Prostate gland (tissue), 2 donors: ENCODE measurements around the gene PITX2. TPM values are rescaled to one million over a fixed set of nuclear protein-coding genes. Genes with fewer than 3 reads are reported as not detected.

Experiments
- total RNA-seq, 2 donors: library from RNA; depleted of rRNA; stranded (reverse); fragments of >200 nt; gene quantifications; one replicate each; pipeline ENCODE4 v1.1.0, GENCODE V29; 2016

Gene PITX2
- total RNA-seq, 2 donors from 2014 or later, result 2.0 to 2.3 TPM

Other genes starting within 250 kb of the PITX2 start
- gene ENPEP, start 146.9 kb downstream of the PITX2 start, total RNA-seq, result 1 to 10 TPM; 1.3 to 1.8 TPM